Keratinocyte (primary cell): ENCODE results near the gene CCDC33.

ENCODE experiments used
- EZH2 ChIP-seq: IDR thresholded peaks from one replicate; pipeline ENCODE4 v1.6.1; 2012; ENCODE audit warnings: inconsistent platforms, mild to moderate bottlenecking, low read length, moderate library complexity
- TF ChIP-seq, protein P1 (sequence below), 3 experiments: IDR thresholded peaks in 1 of 3; conservative IDR thresholded peaks in 1 of 3; optimal IDR thresholded peaks in 1 of 3; 2 replicates in 2 of 3; 3 replicates in 1 of 3; pipeline versions ENCODE3 to v1.5.1; 2011; ENCODE audit warnings: low read length in 3 of 3, mild to moderate bottlenecking in 3 of 3, moderate library complexity in 2 of 3, control low read depth in 1 of 3, inconsistent platforms in 1 of 3; ENCODE audit not compliant: insufficient read depth in 2 of 3; ENCODE audit errors: extremely low read depth in 1 of 3

DNA sequence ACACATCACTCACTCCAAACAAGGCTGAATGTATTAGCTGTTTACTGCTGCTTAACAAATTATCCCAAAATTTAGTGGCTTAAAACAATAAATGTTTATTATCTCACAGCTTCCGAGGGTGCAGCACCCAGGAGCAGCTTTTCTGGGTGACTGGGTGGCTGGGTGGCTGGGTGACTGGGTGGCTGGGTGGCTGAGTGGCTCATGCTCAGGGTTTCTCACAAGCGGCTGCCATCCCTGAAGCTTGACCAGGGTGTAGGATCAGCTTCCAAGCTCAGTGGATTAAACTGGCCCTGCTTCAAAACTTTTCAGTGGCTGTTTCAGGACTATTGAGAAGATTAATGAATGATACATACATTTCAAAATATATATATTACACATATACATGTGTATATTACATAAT, 133.6 kb downstream of the CCDC33 start:
- TF ChIP-seq EZH2 = no peak
- TF ChIP-seq, protein P1, sequence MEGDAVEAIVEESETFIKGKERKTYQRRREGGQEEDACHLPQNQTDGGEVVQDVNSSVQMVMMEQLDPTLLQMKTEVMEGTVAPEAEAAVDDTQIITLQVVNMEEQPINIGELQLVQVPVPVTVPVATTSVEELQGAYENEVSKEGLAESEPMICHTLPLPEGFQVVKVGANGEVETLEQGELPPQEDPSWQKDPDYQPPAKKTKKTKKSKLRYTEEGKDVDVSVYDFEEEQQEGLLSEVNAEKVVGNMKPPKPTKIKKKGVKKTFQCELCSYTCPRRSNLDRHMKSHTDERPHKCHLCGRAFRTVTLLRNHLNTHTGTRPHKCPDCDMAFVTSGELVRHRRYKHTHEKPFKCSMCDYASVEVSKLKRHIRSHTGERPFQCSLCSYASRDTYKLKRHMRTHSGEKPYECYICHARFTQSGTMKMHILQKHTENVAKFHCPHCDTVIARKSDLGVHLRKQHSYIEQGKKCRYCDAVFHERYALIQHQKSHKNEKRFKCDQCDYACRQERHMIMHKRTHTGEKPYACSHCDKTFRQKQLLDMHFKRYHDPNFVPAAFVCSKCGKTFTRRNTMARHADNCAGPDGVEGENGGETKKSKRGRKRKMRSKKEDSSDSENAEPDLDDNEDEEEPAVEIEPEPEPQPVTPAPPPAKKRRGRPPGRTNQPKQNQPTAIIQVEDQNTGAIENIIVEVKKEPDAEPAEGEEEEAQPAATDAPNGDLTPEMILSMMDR (optimal IDR thresholded peaks at IDR 0.05 in 1 of 3, IDR thresholded peaks at IDR 0.05 in 1 of 3, conservative IDR thresholded peaks at IDR 0.05 in 1 of 3; ENCODE audit: extremely low read depth in 1 of 3, insufficient read depth in 2 of 3, low read length in 3 of 3) = no peak
